Measurements from ENCODE around the gene JPH3. TPM values are rescaled to one million over a fixed set of nuclear protein-coding genes. Genes with fewer than 3 reads are reported as not detected.
"Not testable (repeated sequence)": the region's sequence is repeated elsewhere in the genome, so short reads cannot be mapped to it uniquely, and the experiment has no call there.

The JPH3 gene
- total RNA-seq, 4 donors from 2014 or later = 0.39 TPM; not detected in 3

DNA sequence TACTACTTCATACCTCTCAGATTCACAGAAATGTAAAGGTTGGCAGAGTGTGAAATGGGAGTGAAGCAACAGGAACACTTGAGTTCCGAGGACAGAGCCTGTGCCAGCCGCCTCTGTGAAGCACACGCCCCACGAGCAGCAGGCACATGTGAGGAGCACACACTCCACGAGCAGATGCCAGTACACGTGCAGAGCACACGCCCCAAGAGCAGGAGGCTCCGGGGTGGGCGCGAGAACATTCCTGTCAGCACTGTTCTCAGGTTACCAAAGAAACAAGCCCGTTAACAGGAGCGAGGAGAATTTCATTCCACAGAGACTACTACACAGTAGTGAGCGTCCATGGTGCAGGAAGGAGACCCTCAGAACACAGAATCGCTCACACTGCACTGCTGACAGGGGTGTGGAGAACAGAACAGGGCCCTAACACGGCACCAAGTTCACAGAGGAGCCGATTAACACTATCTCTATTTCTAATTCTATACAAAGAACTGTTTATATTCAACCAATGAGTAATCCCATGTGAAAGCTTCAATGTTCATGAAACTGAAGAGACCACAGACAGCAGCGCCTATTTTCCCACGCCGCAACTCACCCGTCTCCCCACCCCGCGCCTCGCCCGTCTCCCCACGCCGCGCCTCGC is 123.4 kb downstream of the JPH3 start:
- Histone ChIP-seq H3K9me3 (no peaks in the 10 kb centered on the region), H3K4me3 (no peak overlapping the region), H3K27me3 (no peaks in the 10 kb centered on the region), H3K36me3 (peaks cover 0 to 56% (median 0%) of the 10 kb centered on the region in 3 donors), H3K4me1 (peaks cover 0 to 24% (median 9%) of the 10 kb centered on the region in 4 donors), H3K27ac (peak overlapping the region in 1 of 4 donors; percentile 86)
- TF ChIP-seq EP300 (IDR thresholded peaks at IDR 0.05) = no peak
- TF ChIP-seq, protein P1, sequence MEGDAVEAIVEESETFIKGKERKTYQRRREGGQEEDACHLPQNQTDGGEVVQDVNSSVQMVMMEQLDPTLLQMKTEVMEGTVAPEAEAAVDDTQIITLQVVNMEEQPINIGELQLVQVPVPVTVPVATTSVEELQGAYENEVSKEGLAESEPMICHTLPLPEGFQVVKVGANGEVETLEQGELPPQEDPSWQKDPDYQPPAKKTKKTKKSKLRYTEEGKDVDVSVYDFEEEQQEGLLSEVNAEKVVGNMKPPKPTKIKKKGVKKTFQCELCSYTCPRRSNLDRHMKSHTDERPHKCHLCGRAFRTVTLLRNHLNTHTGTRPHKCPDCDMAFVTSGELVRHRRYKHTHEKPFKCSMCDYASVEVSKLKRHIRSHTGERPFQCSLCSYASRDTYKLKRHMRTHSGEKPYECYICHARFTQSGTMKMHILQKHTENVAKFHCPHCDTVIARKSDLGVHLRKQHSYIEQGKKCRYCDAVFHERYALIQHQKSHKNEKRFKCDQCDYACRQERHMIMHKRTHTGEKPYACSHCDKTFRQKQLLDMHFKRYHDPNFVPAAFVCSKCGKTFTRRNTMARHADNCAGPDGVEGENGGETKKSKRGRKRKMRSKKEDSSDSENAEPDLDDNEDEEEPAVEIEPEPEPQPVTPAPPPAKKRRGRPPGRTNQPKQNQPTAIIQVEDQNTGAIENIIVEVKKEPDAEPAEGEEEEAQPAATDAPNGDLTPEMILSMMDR (IDR thresholded peaks at IDR 0.05) = no peak
- no peak for TF ChIP-seq POLR2A (IDR thresholded peaks at IDR 0.05)
- no peak for DNase-seq (ENCODE audit: low spot score in 2 of 2)
- WGBS, 2 donors = 65 to 74% methylated on average over 27 to 28 of the region's 28 CpGs

DNA sequence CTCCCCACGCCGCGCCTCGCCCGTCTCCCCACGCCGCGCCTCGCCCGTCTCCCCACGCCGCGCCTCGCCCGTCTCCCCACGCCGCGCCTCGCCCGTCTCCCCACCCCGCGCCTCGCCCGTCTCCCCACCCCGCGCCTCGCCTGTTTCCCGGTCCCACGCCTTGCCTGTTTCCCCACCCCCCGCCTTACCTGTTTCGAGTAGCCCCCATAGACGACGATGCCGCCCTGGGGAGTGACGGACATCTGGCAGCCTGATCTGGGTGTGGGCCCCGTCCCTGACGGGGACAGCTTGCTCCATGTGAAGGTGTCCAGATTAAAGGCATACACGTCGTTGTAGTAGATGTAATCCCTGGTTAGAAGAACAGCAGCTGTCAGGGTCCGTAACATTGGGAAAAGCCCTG is 124.3 kb downstream of the JPH3 start:
- WGBS, 2 donors = 94 to 98% methylated on average over 26 to 31 of the region's 40 CpGs
- not testable (repeated sequence) for H3K4me3 ChIP-seq; H3K27me3 ChIP-seq; H3K27ac ChIP-seq; H3K9me3 ChIP-seq; DNase-seq (ENCODE audit: low spot score in 2 of 2)
- Histone ChIP-seq H3K36me3 (peaks cover 0 to 58% (median 0%) of the 10 kb centered on the region in 3 donors), H3K4me1 (peaks cover 0 to 24% (median 9%) of the 10 kb centered on the region in 4 donors)

DNA sequence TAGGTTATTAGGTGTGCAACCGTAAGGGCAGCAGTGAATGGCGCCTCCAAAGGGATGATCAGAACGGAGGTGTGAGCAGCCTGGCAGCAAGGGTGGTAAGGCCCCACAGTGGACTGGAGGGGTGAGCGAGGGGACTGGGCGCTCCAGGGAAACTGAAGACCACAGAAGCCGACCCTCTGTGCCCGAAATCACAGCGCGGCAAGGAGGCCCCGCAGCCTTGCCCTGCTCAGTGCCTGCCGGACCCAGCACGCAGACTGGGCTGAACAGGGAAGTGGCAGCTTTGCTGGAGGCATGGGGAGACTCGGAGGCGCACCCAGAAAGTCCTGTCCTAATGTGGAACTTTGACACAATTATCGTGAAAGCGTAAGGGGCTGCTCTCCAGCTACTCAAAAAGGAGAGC is 125.0 kb downstream of the JPH3 start:
- peaks cover 0 to 57% (median 0%) of the 10 kb centered on the region in 3 donors for H3K36me3 ChIP-seq
- H3K27me3 ChIP-seq = no peaks in the 10 kb centered on the region
- no peak overlapping the region for H3K27ac ChIP-seq
- TF ChIP-seq, protein P1 (IDR thresholded peaks at IDR 0.05) = no peak
- TF ChIP-seq POLR2A (IDR thresholded peaks at IDR 0.05) = no peak
- 94 to 98% methylated on average over 15 to 16 of the region's 16 CpGs for WGBS, 2 donors
- no peaks in the 10 kb centered on the region for H3K9me3 ChIP-seq
- H3K4me3 ChIP-seq = no peak overlapping the region
- peaks cover 0 to 22% (median 9%) of the 10 kb centered on the region in 4 donors for H3K4me1 ChIP-seq
- DNase-seq (ENCODE audit: low spot score in 2 of 2) = no peak

DNA sequence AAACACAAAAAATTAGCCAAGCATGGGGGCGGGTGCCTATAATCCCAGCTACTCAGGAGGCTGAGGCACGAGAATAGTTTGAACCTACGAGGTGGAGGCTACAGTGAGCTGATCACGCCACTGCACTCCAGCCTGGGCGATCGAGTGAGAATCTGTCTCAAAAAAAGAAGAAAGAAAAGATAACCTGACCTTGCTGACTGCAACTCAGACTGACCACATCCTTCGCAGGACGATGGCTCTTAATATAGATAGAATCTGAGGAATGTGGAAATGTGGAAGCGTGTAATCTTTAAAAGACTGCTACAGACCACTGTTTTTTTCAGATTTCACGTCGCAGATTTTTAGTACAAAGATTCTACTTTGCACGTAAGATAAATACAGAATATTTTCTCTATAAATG is 125.7 kb downstream of the JPH3 start:
- Histone ChIP-seq H3K4me3 (no peak overlapping the region), H3K27ac (no peak overlapping the region), H3K4me1 (peaks cover 0 to 15% (median 5%) of the 10 kb centered on the region in 4 donors), H3K36me3 (peaks cover 0 to 62% (median 0%) of the 10 kb centered on the region in 3 donors), H3K27me3 (no peaks in the 10 kb centered on the region), H3K9me3 (no peaks in the 10 kb centered on the region)
- 86 to 90% methylated on average over 12 of the region's 12 CpGs for WGBS, 2 donors
- no peak for TF ChIP-seq EP300 (IDR thresholded peaks at IDR 0.05)
- TF ChIP-seq POLR2A (IDR thresholded peaks at IDR 0.05) = no peak
- TF ChIP-seq, protein P1 (IDR thresholded peaks at IDR 0.05) = no peak
- DNase-seq (ENCODE audit: low spot score in 2 of 2) = no peak

DNA sequence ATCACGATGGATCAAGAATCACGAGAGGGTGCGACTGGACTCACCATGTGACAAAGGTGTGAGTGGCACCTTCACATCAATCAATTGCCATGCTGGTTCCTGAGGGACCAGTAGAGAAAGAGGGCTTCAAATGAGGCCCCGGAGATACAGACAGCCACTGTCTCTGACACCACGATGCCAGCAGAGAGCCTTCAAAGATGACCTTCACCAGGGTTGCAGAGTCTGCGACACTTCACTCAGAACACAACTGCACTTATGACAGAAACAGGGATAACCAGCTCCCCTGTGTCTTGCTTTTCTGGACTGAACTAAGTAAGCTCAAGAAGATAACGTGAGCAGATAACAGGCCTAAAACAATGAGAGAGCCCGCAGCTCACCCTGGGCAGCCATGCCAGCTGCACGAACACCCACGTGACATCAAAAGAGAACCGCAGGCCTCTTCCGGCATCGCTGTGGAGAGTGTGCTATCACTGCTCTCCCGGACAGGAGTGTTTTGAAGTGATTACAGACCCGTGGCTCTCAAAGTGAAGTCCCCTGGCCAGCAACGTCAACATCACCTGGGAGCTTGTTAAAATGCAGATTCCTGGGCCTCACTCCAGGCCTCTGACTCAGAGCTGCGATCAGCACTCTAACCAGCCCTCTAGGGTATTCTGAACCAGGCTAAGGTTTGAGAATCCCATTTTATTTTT is 127.1 kb downstream of the JPH3 start:
- TF ChIP-seq, protein P1 (IDR thresholded peaks at IDR 0.05) = no peak
- TF ChIP-seq POLR2A (IDR thresholded peaks at IDR 0.05) (no peak), EP300 (IDR thresholded peaks at IDR 0.05) (no peak)
- H3K9me3 ChIP-seq = no peaks in the 10 kb centered on the region
- no peak overlapping the region for H3K27ac ChIP-seq
- 94 to 96% methylated on average over 17 of the region's 17 CpGs for WGBS, 2 donors
- DNase-seq (ENCODE audit: low spot score in 2 of 2) = no peak
- peaks cover 0 to 69% (median 0%) of the 10 kb centered on the region in 3 donors for H3K36me3 ChIP-seq
- no peaks in the 10 kb centered on the region for H3K27me3 ChIP-seq
- H3K4me3 ChIP-seq = no peak overlapping the region
- H3K4me1 ChIP-seq = peaks cover 0 to 4% (median 0%) of the 10 kb centered on the region in 4 donors

Measured in tibial nerve (tissue), 4 donors.